ENCODE results near the gene COL25A1.
A peak's percentile ranks its signal among the peaks of the same experiment; 100 is the strongest.
"Not testable (repeated sequence)": the region's sequence is repeated elsewhere in the genome, so short reads cannot be mapped to it uniquely, and the experiment has no call there.

Gene COL25A1

GRCh38 chr4:109123951-109124350 lies 178.5 kb downstream of the COL25A1 start:
- DNase-seq (ENCODE audit: low spot score), result no peak

DNA sequence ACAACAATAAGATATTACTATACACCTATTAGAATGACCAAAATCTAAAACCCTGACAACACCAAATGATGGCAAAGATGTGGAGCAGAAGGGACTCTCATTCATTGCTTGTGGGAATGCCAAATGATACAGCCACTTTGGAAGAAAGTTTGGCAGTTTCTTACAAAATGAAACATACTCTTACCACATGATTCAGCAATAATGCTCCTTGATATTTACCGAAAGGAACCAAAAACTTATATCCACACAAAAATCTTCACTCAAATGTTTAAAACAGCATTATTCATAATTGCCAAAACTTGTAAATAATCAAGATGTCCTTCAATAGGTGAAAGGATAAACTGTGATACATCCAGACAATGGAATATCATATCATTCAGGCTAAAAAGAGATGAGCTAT lies 180.9 kb downstream of the COL25A1 start:
- no peak for DNase-seq (ENCODE audit: low spot score)

- no peak for DNase-seq (ENCODE audit: low spot score)
These were observed 182.6 kb downstream of the COL25A1 start for GRCh38 chr4:109119852-109120251.

DNA sequence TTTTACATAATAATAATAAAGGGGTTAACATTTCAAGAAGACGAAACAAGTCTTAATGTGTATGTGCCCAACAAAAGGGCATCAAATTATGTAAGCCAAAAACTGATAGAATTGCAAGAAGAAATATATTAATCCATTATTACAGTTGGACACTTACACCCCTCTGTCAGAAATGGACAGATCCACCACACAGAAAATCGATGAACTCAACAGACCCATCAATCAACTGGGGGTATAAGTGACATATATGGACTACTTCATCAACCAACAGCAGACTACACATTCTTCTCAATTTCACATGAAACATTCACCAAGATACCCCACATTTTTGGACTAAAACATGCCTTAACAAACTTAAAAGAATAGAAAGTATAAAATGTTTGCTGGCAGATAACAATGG lies 183.8 kb downstream of the COL25A1 start:
- no peak for DNase-seq (ENCODE audit: low spot score)

DNA sequence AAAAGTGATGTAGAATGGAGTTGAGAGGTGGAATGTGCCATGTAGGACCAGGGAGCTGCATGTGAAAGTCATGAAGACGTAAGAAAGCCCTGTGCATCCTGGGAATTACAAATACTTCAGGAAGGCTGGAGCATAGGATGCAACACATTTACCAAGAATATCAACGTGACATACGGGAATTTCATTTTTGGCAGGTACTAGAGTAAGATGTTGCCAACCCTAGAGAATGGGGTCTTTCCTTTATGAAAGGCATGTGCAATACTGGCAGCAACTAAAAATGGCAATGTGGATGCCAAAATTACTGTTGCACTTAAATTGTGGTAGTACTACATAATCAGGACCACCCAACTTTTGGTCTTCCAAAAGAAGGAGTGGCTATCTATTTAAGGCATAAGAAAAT lies 188.0 kb downstream of the COL25A1 start:
- no peak for DNase-seq (ENCODE audit: low spot score)

- no peak for DNase-seq (ENCODE audit: low spot score)
These were observed 188.9 kb downstream of the COL25A1 start for GRCh38 chr4:109113521-109113920.

DNA sequence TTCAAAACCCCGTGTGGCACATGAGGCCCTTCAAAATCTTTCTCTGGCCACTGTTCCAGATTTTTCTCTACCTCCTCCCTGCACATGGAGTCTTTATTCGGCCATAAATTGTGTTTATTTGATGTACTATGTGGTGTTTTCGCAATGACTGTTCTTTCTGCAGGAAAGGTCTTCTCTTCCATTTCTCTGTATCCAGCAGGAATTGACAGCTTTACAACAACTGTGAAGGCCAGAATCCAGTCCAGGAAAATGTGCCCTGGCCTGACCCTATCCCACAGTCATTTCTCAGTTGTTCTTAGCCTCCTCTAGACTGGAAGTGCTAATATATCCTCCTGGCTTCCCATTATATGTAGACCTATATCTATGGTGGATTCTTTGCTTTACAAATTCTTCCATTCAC lies 191.4 kb downstream of the COL25A1 start:
- DNase-seq (ENCODE audit: low spot score), result no peak

- not testable (repeated sequence) for DNase-seq (ENCODE audit: low spot score)
These were observed 194.2 kb downstream of the COL25A1 start for GRCh38 chr4:109108215-109108614.

DNA sequence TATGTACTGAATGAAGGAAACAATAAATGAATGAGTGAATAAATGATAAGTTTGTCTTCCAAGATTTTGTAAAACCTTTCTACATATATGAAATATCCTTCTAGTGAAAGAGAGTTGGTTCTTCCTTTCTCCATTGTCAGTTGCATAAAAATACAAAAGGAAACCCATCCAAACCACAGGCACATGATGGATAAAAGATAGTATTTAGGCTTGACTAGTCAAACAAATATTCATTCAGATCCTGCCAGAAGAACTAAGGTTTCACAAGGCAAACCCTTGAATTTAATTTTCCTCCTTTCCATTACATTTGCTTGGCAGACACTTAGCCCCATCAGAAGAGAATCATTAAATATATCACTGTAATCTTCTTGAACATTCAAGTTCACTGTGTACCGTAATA lies 208.4 kb downstream of the COL25A1 start:
- DNase-seq (ENCODE audit: low spot score), result no peak

- DNase-seq (ENCODE audit: low spot score), result no peak
These were observed 210.6 kb downstream of the COL25A1 start for GRCh38 chr4:109091727-109092409.

GRCh38 chr4:109083911-109084310 lies 218.5 kb downstream of the COL25A1 start:
- no peak for DNase-seq (ENCODE audit: low spot score)

- DNase-seq (ENCODE audit: low spot score), result peak; percentile 33
These were observed 222.7 kb downstream of the COL25A1 start for GRCh38 chr4:109079731-109080130.

DNA sequence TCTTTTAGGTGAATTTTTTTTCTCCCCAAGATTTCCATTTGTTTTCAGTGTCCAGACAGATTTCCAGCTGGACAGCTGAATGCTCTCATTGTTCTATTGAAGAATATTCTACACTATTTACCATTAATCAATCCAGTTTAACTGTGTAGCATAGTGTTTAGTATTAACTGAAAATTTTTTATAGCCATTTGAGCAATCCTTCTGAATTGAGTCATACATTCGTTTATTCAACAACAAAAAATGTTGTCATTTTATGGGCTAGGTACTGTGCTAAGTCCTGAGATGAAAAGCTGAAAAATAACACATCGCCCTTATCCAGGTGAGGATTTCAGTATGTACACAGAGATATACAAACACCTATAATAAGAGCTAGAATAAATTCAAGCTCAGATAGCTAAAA lies 223.3 kb downstream of the COL25A1 start:
- DNase-seq (ENCODE audit: low spot score), result no peak

DNA sequence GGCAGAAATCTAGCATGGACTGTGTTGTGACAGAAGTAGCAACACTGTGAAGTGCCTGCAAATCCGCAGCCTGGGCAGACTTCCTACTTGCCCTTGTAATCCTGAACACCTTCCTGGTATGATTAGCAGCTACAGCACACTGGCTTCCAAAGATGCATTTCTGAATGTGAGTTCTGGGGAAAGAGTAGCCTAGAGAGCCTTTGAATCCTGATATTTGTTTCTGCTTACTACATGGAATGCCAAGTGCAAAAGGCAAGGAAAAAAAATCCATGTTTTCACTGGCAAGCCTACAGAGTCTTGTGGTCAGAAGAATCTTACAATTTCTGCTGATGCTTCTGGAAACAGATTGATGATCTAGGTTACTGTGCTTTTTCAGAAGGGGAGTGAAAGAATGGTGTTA lies 223.7 kb downstream of the COL25A1 start:
- no peak for DNase-seq (ENCODE audit: low spot score)

DNA sequence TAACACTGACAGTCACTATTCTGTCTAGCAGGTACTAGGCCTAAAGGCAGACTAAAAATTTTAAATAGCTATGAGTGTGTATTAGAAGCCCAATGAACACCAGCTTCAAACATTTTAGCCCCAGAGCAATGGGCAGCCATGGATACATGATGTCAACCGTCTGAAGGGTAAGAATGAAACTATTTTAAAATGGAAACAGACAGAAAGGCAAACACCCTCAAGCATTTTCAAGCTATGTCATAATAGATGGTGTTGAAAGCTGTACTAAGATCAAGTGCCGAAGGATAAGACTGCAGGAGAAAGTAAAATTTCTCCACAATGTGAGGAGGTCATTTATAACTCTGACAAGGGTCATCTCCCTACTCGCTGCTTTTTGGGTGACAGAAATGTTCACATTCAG lies 225.0 kb downstream of the COL25A1 start:
- DNase-seq (ENCODE audit: low spot score), result no peak

- DNase-seq (ENCODE audit: low spot score), result peak; percentile 12
These were observed 225.7 kb downstream of the COL25A1 start for GRCh38 chr4:109076709-109077108.

- no peak for DNase-seq (ENCODE audit: low spot score)
These were observed 226.8 kb downstream of the COL25A1 start for GRCh38 chr4:109075621-109076020.

DNA sequence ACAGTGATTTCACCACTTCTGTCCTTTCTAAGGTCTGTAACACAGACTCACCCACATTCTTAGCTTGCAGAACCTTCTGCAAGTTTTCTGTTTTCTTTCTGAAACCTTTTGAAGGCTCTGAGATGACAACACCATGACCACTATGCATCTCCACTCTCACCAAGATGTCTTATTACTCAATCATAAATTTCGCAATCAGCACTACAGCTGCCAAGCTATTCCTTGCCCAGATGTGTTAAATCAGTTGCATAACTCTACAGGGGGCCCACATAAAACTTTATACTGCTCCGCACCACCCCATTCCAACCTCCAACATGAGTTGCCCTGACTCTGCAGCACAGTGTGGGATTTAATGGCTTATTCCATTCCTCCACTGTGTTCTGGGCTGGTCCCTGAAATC lies 229.9 kb downstream of the COL25A1 start:
- DNase-seq (ENCODE audit: low spot score), result no peak

DNA sequence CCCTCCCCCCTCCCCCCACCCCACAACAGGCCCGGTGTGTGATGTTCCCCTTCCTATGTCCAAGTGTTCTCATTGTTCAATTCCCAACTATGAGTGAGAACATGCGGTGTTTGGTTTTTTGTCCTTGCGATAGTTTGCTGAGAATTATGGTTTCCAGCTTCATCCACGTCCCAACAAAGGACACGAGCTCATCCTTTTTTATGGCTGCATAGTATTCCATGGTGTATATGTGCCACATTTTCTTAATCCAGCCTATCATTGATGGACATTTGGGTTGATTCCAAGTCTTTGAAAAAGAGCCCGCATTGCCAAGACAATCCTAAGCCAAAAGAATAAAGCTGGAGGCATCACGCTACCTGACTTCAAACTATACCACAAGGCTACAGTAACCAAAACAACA lies 231.8 kb downstream of the COL25A1 start:
- DNase-seq (ENCODE audit: low spot score), result not testable (repeated sequence)

- DNase-seq (ENCODE audit: low spot score), result no peak
These were observed 234.8 kb downstream of the COL25A1 start for GRCh38 chr4:109067508-109068235.

GRCh38 chr4:109065006-109065405 lies 237.5 kb downstream of the COL25A1 start:
- no peak for DNase-seq (ENCODE audit: low spot score)

GRCh38 chr4:109053257-109053656 lies 249.2 kb downstream of the COL25A1 start:
- DNase-seq (ENCODE audit: low spot score), result no peak

DNA sequence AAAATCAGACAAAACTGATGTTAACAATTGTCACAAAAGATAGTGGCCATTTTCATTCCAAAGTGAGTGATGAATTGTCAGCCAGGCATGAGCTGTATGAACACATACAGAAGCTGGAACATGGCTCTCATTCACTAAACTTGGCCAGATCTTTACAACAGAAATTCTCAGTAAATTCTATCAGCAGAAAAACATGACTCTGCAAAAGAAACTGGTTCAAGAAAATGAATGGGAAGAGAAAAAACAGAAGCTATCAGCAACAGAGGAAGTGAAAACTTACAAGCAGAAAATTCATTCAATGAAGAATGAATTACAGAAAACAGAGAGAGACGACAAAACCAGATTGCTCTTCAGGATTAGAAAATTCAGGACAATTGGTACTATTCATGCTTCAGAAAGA lies 249.6 kb downstream of the COL25A1 start:
- no peak for DNase-seq (ENCODE audit: low spot score)

DNA sequence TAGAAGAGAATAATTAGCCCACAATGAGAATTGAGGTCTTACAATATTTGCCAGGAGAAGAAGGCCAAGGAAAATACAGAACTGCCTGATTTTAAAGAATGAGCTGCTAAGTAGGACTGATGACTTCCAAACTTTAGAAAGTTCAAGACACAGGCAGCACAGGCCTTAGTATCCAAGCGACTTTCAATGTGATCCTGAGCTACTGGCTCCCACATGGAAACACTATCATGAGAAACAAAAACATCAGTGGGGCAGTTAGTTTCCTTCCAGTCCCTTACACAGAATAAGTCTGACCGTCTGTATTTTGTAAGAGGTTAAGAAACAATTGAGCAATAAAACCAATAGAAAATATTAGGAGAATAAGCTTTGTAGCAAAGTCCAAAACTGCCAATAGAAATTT lies 251.4 kb downstream of the COL25A1 start:
- DNase-seq (ENCODE audit: low spot score), result no peak
